ENCODE data around the gene TBX15.

DNA sequence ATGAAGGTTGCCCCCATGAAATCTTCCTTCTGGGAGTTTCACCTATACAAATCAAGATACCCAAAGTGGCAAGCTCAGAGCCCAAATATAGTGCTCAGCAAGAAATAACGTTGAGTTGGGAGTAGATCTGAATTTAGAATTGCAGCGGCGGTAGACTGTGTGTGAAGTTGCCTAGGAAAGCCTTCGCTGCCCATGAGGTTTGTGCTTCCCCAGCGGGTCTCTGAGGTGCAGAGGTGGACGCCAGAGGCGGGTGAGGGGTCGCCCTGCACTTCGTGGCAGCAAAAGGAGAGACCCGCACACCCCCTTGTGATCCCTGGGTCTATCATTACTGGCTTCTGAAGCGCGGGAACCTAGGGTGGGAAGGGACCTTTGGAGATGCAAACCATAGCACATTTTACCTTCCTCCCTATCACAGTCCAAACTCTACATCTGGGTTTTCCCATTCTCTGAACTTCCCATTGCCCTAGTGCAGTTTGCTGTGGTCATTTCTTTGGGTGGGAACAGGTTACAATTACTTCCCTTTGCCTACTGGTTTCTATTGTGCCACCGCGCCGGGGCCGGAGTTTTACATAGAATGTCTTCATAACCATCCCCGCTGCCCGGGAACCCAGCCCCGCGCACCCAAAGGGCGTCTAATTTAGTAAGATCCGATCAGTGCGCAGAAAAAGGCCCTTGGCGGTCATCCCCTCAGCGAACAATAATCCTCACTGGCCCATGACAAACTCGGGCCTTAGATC, 5.2 kb downstream of the TBX15 start:
- no peak for TF ChIP-seq POLR2A (IDR thresholded peaks at IDR 0.05)
- TF ChIP-seq, protein P1, sequence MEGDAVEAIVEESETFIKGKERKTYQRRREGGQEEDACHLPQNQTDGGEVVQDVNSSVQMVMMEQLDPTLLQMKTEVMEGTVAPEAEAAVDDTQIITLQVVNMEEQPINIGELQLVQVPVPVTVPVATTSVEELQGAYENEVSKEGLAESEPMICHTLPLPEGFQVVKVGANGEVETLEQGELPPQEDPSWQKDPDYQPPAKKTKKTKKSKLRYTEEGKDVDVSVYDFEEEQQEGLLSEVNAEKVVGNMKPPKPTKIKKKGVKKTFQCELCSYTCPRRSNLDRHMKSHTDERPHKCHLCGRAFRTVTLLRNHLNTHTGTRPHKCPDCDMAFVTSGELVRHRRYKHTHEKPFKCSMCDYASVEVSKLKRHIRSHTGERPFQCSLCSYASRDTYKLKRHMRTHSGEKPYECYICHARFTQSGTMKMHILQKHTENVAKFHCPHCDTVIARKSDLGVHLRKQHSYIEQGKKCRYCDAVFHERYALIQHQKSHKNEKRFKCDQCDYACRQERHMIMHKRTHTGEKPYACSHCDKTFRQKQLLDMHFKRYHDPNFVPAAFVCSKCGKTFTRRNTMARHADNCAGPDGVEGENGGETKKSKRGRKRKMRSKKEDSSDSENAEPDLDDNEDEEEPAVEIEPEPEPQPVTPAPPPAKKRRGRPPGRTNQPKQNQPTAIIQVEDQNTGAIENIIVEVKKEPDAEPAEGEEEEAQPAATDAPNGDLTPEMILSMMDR (IDR thresholded peaks at IDR 0.05): no peak
